BJ (cell line): ENCODE measurements around the gene PPM1F. TPM values are rescaled to one million over a fixed set of nuclear protein-coding genes. Genes with fewer than 3 reads are reported as not detected.

Experiments
- CTCF ChIA-PET: fragments of 350-600 bp; formaldehyde crosslinking; extraction: SDS; loops from one replicate; lab custom pipeline; 2021; ENCODE audit warnings: antibody characterized with exemption, inconsistent platforms; lab: Yijun Ruan, JAX
- POLR2A ChIA-PET: fragments of 300-600 bp; sonication (Branson Sonifier 250); formaldehyde crosslinking; extraction: SDS; loops from one replicate; lab custom pipeline; 2021; ENCODE audit warnings: antibody characterized with exemption; lab: Charles Lee
- DNase-seq: peaks from one replicate; pipeline ENCODE4 v3.0.0-alpha.2; 2011; ENCODE audit warnings: low read depth
- H3K27me3 ChIP-seq: 2 replicates; pipeline ENCODE4 v1.6.0; 2011; ENCODE audit warnings: low read length; ENCODE audit not compliant: control insufficient read depth, insufficient read depth
- H3K36me3 ChIP-seq: 2 replicates; pipeline ENCODE4 v1.5.1; 2011; ENCODE audit warnings: low read length; ENCODE audit not compliant: control insufficient read depth, insufficient read depth
- H3K4me3 ChIP-seq: 2 replicates; pipeline ENCODE4 v1.5.1; 2011; ENCODE audit warnings: low read depth, mild to moderate bottlenecking, control low read depth, low read length
- CTCF ChIP-seq: IDR thresholded peaks from 2 replicates; pipeline ENCODE4 v1.5.1; 2011; ENCODE audit warnings: low read depth, mild to moderate bottlenecking, control low read depth, inconsistent platforms, low read length, moderate library complexity; ENCODE audit not compliant: insufficient read depth
- polyA plus RNA-seq: library from polyadenylated mRNA; depleted of rRNA; stranded (reverse); fragments of >200 nt; gene quantifications from 2 replicates; pipeline ENCODE4 v1.2.3, GENCODE V29; 2011

The PPM1F gene
- polyA plus RNA-seq, 1 experiment: 25.3 TPM

- DNase-seq: no peak
- H3K27me3 ChIP-seq: peaks cover 10% of the 10 kb centered on the region
- ChIA-PET POLR2A (no interaction called here), CTCF (no interaction called here)
- TF ChIP-seq CTCF: no peak
- no peak overlapping the region for H3K4me3 ChIP-seq
- no peaks in the 10 kb centered on the region for H3K36me3 ChIP-seq
These were observed 43.0 kb upstream of the PPM1F start for GRCh38 chr22:21995660-21996059.

GRCh38 chr22:21994881-21995444 is 42.3 kb upstream of the PPM1F start:
- ChIA-PET POLR2A (no interaction called here), CTCF (interaction anchor here (1.7 kb wide), 1 partner anchor 13 kb away, joined by 5 read pairs; the partner anchor contains the start of gene TOP3B)
- DNase-seq: no peak
- no peak overlapping the region for H3K4me3 ChIP-seq
- H3K27me3 ChIP-seq: peaks cover 10% of the 10 kb centered on the region
- TF ChIP-seq CTCF: no peak
- H3K36me3 ChIP-seq: no peaks in the 10 kb centered on the region

- POLR2A ChIA-PET: no interaction called here
- no peaks in the 10 kb centered on the region for H3K36me3 ChIP-seq
- CTCF ChIA-PET: interaction anchor here (0.7 to 1.7 kb wide), 2 partner anchors 8 to 11 kb away, joined by 3 to 5 read pairs; partner anchors contain the start of gene TOP3B
- peaks cover 15% of the 10 kb centered on the region for H3K27me3 ChIP-seq
- DNase-seq: no peak
- TF ChIP-seq CTCF: no peak
- no peak overlapping the region for H3K4me3 ChIP-seq
These were observed 40.1 kb upstream of the PPM1F start for GRCh38 chr22:21992593-21993237.

- TF ChIP-seq CTCF: no peak
- no peak for DNase-seq
- POLR2A ChIA-PET: no interaction called here
These were observed 39.1 kb upstream of the PPM1F start for GRCh38 chr22:21991774-21992173.

GRCh38 chr22:21991304-21991596 is 38.6 kb upstream of the PPM1F start:
- H3K27me3 ChIP-seq: peaks cover 13% of the 10 kb centered on the region
- ChIA-PET POLR2A (no interaction called here), CTCF (no interaction called here)

More at GRCh38 chr22:21991774-21992173, 39.1 kb upstream of the PPM1F start:
- no peaks in the 10 kb centered on the region for H3K36me3 ChIP-seq
- CTCF ChIA-PET: no interaction called here
- no peak overlapping the region for H3K4me3 ChIP-seq
- H3K27me3 ChIP-seq: peaks cover 13% of the 10 kb centered on the region

More at GRCh38 chr22:21991304-21991596, 38.6 kb upstream of the PPM1F start:
- Histone ChIP-seq H3K36me3 (no peaks in the 10 kb centered on the region), H3K4me3 (no peak overlapping the region)
- no peak for TF ChIP-seq CTCF
- DNase-seq: no peak
